GM19395 (cell line): ENCODE measurements around the gene WT1.
"Not testable (repeated sequence)": the region's sequence is repeated elsewhere in the genome, so short reads cannot be mapped to it uniquely, and the experiment has no call there.

ENCODE experiments used
- ATAC-seq: cut with Tn5 transposase; IDR thresholded peaks from one replicate; pipeline ENCODE4 v1.9.1; 2021; ENCODE audit warnings: mild to moderate bottlenecking, moderate library complexity; ENCODE audit not compliant: unreplicated experiment

Gene WT1

DNA sequence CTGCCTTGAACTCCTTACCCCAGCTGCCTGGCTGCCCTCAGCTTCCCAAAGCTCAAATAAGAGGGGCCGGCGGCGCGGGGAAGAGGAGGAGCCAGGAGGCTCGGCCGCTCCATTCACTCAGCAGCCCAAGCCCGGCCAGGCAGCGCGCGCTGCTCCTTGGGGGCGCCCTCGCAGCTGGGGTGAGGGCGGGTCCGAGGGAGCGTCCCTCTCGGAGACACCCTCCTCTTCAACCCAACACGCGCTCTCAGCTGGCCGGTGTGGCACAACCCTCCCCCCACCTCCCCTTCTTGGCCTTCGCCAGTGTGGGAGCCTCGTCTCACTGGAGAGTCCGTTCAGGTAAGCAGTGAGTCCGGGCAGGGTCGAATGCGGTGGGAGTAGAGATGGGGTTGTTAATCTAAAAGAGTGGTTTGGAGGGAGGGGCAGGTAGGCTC is at the start of gene WT1:
WT1 (minus strand) TSS at position 29 of the 431 bp plus-strand sequence.
- ATAC-seq, result no peak

DNA sequence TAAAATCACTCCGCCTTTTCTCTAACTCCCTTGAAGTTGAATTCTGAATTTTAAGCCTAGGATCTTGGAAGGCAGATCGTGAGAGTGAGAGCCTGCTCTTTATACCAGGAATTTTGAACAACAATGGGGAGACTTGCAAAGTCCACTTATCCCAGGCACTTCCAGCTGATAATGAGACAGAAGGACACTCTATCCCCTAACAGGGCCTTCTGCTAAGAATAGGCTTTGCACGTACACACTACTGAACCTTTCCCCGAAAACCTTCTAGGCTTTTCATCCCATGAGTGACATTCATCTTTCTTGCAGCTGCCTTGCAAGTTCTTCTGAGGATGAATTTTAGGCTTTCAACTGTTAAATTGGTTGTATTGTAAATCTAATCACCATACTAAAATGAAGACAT is 44.0 kb upstream of the WT1 start:
- no peak for ATAC-seq

DNA sequence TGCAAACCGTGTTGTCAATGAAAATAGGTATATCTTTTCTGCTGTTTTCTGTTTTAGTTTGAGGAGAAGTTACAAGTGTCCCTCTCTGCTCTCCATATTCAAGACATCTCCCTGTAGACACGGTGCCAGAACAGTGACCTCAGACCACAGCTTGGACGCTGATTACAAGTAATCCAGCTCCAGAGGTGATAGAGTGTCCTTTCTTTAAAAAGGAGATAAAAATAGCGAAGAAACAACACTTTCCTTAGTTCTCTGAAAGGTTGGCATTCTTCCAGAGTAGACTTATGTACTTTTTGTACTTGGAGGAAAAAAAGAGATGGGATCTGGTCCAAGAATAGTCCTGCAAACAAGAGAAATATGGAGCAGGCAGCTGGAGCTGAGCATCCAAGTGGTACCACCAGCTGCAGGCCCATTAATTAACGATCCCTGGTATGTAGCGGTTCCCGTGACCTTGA is 43.0 kb upstream of the WT1 start:
- no peak for ATAC-seq

DNA sequence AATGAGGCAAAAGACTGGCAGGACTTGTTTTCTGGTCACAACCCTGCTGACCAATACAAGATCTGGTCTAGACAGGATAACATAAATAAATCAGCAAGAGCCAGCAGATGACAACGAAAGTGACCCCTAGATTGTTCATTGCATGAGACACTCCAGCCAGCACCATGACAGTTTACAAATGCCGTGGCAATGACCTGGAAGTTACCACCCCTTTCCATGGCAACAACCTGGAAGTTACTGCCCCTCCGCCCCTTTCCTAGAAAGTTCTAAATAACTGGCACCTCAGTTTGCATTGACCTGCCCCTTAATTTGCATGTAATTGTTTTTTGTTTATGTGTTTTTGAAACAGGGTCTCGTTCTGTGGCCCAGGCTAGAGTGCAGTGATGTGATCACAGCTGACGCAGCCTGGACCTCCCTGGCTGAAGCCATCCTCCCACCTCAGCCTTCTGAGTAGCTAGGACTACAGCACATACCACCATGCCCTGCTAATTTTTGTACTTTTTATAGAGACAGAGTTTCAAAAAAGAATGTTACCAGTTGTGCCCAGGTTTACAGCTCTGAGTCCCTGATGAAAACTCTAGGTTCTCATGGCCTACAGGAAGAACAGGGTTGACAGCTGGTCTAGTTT is 38.1 kb upstream of the WT1 start:
- no peak for ATAC-seq

DNA sequence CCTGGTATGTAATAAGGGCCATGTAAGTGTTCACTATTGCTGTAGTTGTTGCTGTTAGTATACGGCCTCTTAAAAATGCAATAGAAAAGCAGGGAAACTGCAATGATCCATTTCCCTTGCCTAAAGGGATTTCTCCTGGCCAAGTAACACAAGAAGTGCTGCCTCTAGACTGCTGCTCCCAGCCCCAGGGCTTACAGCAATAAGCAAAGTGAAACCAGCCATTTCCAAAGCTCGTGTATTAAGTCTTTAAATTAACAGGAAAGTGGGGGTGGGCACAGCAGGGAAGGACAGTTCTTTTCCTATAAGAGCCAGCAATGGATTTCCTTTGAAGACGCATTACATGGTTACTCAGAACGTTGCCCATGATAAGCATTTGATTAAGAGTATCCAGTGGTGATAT is 36.9 kb upstream of the WT1 start:
- ATAC-seq, result no peak

DNA sequence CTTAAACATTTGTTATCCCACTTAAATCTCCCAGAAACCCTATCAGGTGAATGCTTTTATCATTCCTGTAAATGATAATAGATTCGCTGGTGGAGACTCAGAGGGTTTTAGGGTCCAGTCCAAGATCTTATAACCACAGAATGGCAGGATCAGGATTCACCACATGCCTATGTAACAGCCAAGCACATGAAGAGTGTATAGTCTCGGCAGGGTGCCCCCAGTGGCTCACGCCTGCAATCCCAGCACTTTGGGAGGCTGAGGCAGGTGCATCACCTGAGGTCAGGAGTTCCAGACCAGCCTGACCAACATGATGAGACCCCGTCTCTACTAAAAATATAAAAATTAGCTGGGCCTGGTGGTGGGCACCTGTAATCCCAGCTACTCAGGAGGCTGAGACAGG is 36.2 kb upstream of the WT1 start:
- not testable (repeated sequence) for ATAC-seq

DNA sequence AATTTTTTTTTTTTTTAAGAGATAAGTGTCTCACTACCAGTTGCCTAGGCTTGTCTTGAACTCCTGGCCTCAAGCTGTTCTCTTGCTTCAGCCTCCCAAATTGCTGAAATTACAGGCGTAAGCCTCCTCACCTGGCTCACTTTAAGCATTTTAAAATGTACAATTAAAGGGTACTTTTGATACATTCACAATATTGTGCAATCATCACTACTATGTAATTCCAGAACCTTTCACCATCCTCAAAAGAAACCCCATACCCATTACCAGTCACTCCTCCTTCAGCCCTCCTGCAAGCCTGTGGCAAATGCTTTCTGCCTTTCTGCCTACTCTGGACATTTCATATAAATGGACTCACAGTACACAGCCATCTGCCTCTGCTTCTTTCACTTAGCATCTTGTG is 34.5 kb upstream of the WT1 start:
- ATAC-seq, result no peak

DNA sequence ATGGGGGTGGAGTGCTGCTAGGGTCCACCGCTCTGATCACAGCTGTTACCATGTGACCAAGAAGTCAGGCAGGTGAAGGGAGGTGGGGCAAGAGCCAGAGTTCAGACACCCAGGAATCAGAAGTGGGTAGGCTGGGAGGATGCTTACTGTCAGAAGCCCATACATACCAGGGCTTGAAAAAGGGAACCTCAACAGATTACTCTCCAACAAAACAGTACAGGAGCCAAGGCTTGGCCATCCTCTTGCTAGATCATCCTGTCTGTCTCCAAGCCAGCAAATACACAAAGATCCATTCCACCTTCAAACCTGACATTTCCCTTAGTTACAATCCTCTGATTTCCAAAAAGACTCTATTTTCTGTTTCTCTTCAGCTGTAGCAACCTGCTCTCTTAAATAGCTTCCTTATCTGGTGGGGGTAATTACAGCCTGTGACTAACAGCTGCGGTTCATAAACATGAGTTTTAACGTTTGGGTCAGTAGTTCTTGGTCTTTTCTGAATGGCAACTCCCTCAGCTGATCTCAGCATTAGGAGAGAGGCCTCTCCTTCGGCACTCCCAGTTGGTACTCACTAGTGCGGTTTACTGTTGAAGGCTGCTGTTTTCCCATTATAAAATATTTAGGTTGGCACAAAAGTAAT is 31.1 kb upstream of the WT1 start:
- ATAC-seq, result no peak

DNA sequence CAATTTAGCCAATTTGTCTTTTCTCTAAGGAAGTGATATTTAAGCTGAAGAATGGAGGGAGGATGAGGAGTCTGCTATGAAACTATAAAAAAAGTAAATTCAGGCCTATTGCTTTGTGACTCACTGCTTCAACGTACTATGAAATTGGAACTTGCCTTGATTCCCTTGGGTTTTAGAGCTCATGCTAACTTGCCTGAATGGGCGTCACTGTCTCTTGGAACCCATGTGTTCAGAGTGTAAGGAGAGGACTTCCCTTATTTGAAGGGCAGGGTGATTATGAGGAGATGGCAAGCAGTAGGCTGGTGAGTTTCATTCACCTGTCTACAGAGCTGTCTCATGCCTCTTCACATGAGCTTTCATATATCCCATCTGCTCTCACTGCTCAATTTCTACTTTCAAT is 28.7 kb upstream of the WT1 start:
- ATAC-seq, result no peak

DNA sequence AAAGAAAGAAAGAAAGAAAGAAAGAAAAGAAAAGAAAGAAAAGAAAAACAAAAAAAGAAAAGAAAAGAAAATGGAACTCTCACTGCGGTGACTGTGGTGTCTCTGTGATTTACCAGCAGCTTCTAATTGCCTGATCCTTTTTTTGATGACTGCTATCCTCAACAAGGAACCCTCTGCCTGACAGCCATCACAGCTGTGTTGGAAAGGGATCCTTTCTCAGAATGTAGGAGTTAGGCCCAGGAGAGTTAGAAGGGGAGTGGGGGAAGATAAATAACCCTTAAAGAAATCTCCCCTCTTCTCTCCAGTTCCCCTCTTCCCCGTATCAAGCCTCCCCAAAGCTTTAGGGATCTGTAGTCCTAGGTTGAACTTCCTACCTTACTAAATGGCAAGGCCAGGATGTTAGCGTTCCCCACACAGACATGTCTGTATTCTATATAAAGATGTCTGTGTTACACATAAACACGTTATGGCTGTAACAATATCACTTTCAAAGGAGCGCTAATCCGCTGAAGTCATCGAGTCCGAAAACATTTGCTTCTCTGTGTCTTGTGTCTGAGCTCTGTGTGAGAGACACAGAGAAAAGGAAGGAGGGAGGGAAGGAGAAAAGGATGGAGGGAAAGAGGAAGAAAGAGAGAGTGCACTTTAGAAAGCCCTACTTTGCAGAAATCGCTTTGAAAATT is 26.8 kb upstream of the WT1 start:
- ATAC-seq, result no peak

DNA sequence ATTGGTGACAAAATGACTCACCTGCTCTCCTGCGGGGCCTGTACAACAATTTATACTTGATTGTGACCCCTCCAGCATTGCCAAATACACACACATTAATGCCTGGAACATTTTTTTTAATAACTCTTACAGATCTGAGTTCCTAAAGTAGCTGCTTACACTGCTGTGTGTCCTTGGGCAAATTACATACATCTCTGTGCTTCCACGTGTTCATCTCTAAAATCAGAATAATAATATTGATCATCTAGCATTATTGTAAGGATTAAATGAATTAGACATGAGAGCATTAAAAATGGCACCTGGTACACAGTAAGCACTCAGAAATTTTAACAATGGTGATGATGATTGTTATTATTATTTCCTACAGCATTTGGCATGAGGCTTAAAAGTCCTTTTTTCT is 21.5 kb upstream of the WT1 start:
- no peak for ATAC-seq

DNA sequence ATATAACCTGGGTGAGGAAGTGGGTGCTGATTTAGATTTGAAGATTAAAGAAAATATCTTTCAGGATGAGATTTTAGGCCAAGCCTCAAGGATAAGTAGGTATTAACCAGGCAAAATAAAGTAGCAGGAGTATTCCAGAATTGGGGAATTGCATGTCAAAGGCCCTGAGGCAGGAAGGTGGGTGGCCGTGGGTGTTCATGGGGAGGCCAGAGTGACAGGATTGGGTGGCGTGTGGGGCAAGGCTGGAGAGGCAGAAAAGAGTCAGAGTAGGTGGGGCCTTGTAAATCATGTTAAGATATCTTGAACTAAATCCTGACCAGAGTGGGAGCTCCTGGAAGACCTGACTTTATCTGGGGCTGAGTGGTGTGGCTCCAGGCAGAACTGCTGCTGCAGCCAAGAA is 19.7 kb upstream of the WT1 start:
- no peak for ATAC-seq

DNA sequence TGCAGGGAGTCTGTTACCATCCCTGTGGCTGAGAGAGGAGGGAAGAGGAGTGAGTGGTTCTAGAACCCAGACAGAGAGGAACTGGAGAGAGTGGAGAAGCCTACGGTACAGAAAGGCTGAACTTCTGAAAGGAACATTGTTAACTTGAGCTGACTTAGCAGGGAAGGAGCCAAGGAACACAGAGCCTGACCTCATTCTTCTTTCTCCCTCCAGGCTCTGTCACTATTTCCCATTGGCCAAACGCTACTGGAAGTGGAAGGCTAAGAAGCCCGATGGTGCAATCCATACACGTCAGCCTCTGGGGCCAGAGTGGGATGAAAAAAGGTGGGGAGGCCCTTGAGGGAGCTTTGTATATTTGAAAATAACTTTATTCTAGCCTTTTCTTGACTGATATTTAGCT is 16.5 kb upstream of the WT1 start:
- ATAC-seq, result no peak

DNA sequence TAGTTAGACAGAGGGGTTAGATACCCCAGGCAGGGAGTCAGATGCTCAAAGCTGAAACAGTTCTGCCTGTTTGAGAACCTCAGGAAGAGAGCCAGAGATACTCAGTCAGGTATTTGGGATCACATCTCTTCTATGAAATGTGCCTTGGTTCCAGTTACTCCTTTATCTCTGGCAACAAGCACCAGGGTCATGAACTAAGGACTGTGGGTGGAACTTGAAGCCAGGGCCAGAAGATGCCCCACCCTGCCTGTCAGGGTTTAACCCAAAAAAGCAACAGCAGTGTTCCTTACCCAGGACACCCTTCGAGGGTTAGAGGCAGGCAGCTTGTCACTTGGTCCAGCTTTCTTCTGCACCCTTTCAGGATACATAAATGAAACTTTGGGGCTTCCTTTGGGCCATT is 15.0 kb upstream of the WT1 start:
- no peak for ATAC-seq

DNA sequence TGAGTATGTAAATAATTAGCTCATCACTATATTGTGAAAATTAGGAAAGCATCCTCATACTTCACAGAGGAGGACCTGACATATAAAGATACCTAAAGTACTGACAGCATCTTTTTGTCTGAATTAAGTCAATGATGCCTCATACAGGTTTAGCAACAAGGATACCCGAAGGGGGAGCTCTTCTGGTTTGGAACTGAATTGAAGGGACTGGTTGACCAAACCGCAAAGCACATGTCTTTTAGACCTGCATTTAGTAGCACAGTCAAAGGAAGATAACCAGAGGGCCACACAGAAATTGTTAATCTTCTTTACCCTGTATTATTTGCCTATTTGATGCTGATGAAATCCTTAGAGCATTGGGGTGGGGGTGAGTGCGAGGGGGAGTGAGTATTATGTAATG is 12.9 kb upstream of the WT1 start:
- ATAC-seq, result no peak

DNA sequence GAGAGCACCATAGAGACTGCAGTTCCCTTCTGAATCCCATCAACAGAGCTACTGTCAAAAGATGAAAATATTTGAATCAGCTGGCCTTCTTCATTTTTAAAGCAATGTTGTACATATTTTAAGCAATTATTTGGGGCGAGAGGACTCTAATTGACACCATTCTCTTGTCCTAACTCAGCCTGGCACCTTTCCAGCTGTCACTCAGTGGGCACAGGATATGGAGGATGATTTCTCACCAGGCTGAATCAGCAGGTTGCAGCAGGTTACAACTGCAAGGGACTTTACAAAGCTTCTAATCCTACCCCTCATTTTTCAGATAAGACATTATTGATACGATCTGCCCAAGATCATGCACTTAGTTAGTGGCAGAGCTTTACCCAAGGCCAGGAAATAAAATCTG is 11.9 kb upstream of the WT1 start:
- no peak for ATAC-seq

DNA sequence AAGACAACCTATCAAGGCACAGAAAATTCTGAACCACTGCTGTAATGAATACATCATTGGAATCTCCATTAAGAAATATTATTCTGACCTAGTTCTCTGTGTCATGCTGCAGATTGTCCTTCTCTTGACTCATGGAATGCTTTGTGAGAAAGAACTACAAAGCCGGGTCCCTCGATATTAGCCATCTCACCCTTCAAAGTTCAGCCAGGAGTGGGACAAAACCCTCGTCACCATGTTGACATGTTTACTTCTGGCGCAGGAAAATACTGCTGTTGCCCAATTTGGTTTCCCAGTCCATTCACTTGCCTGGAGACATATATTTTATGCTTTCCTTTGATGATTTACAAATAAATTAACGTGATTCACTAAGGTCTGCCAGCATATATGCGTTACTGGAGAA is 10.9 kb upstream of the WT1 start:
- ATAC-seq, result no peak

DNA sequence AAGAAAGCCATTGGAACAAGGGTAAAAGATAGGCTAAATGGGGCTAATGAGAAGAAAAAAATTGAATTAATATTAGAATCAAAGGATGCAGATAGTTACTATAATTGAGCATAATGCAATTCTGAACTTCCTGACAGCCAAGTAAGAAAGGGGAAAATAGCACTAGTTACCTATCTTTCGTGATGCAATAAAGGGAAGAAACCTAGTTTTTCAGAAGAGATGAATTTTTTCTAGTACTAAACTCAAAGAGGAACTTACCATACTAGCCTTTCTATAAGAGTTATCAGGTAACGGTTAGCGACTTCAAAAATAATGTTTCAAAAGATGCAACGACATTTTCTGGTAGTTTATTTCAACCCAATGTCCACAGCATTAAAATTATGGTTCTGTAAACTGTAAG is 8.8 kb upstream of the WT1 start:
- no peak for ATAC-seq

DNA sequence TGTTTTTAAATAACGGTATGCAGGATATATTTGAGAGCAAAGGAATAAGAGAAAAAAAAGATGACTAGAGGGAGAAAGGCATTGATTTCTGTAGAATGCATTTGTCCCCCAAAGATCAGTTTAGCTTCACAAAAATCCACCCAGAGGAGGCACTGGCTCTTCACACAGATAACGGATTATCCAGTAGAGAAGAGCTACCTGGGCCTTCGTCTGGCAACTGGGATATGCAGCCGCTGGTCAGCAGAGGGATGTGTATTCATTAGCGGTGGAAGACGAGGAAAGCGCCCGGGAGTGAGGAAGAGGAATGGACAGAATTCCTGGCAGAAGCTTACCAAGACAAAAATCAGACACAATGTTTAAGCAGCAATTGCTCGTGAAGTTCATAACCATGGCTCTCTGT is 5.6 kb upstream of the WT1 start:
- ATAC-seq, result no peak

DNA sequence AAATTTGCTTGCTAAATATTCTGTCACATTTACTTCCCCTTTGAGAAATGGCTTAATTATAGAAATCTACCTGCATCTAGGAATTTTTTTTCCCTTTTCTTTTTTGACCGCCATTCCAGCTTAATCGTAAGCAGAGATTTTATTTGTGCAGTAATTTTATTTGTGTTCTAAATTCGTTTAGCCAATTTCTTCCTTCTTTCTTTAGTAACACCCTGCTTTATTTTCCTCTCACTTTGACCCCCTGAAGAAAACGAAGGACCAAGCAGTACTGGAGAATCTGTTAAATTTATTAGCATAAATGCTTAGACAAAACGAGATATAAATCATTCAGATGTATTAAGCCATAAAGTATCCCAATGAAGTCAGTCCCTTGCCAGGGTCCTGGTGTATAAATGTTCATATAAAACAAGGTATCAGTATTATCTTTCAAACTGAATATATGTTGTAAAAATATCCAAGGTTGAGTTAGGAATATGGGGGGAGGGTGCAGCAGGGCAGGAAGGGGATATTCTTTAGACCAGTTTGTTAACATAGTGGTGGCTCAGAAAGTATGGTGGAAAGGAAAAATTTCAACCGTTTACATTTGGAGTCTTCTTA is 5.1 kb upstream of the WT1 start:
- ATAC-seq, result no peak

DNA sequence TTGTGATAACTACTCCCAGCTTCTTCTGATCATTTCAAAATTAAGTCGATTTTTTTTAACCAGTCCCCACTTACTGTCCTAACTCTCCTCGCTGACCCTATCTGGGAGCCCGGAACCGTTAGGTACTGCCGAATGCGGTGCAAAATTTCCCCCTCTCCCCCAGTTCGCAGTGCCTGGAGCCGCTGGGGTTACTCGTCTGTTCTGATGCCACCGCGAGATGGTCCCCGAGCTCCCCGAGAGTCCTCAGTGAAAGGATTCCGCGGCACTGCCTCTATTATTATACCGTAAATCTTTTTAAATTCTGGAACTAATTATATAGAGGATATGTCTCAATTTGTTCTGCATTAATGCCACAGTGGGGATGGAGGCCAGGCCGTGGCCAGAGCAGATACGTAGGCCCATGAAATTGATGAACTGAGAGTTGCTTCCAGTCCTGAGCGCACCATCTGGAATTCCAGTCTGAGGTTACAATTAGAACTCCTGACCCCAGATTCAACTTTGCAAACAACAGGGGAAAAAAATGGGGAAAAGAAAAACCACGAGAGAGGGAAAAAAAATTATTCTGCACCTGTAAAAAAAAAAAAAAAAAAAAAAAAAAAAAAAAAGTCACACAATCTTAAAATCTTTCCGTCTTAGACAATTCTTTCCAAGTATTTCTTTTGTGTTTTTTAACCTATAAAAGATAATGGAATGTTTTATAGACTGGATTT is 4.3 kb upstream of the WT1 start:
- ATAC-seq, result no peak
